Esophagus muscularis mucosa (tissue), 3 donors: ENCODE data around the gene ERC2.

Experiments used
- POLR2A ChIP-seq: fragments of 450-650 bp; IDR thresholded peaks from one replicate; pipeline ENCODE4 v1.6.1; 2017; ENCODE audit warnings: antibody characterized with exemption, moderate library complexity, mild to moderate bottlenecking, low read depth
- POLR2AphosphoS5 ChIP-seq, 2 donors: sonication (generic); formaldehyde crosslinking; IDR thresholded peaks; one replicate each; pipeline ENCODE4 v1.6.1; 2017; ENCODE audit warnings: antibody characterized with exemption in 2 of 2
- TF ChIP-seq, protein P1 (sequence below), 3 experiments: fragments of 200-600 bp in 2 of 3; fragments of 450-650 bp in 1 of 3; sonication (generic) in 2 of 3; IDR thresholded peaks; one replicate each; pipeline ENCODE4 v1.5.1; 2017 to 2019; ENCODE audit warnings: antibody characterized with exemption in 3 of 3, mild to moderate bottlenecking in 2 of 3, moderate library complexity in 1 of 3

DNA sequence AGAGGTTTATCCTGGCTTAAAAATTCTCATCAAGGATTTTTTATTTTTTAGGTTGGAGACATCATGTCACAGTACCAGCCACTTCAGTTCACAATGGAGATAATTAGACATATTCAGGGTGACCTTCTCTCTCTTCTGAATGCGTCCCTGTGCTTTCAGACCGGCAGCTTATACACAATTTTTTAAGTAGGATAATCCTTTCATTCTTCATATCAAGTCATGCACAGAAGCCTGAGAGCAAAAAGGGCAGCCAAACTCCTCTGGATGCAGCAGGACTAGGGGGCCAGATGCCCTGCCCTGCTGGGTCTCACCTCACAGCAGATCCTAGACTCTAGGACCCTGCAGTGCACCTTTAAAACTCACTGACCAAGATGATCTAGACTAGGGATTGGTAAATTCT lies 210.4 kb downstream of the ERC2 start:
- TF ChIP-seq, protein P1, sequence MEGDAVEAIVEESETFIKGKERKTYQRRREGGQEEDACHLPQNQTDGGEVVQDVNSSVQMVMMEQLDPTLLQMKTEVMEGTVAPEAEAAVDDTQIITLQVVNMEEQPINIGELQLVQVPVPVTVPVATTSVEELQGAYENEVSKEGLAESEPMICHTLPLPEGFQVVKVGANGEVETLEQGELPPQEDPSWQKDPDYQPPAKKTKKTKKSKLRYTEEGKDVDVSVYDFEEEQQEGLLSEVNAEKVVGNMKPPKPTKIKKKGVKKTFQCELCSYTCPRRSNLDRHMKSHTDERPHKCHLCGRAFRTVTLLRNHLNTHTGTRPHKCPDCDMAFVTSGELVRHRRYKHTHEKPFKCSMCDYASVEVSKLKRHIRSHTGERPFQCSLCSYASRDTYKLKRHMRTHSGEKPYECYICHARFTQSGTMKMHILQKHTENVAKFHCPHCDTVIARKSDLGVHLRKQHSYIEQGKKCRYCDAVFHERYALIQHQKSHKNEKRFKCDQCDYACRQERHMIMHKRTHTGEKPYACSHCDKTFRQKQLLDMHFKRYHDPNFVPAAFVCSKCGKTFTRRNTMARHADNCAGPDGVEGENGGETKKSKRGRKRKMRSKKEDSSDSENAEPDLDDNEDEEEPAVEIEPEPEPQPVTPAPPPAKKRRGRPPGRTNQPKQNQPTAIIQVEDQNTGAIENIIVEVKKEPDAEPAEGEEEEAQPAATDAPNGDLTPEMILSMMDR (IDR thresholded peaks at IDR 0.05): no peak
- TF ChIP-seq POLR2AphosphoS5 (IDR thresholded peaks at IDR 0.05) (no peak), POLR2A (no peak)
